GM23338 (cell line): ENCODE data around the gene DCAF12. TPM values are rescaled to one million over a fixed set of nuclear protein-coding genes. Genes with fewer than 3 reads are reported as not detected.

Experiments
- ATAC-seq: fragments of 200-7000 bp; cut with Tn5 transposase; 3 replicates; pipeline ENCODE4 v1.9.1; 2020
- DNase-seq: peaks from one replicate; pipeline ENCODE4 v3.0.0-alpha.2; 2015; ENCODE audit warnings: low spot score
- H2AFZ ChIP-seq: fragments of 200-600 bp; sonication (generic); 2 replicates; pipeline ENCODE4 v1.8.0; 2016; ENCODE audit warnings: antibody characterized with exemption, mild to moderate bottlenecking, moderate library complexity
- H3F3A ChIP-seq: fragments of 200-600 bp; sonication (generic); replicated peaks from 2 replicates; pipeline ENCODE4 v1.8.0; 2017; ENCODE audit warnings: antibody characterized with exemption, mixed run types, low read depth
- H3K27ac ChIP-seq: fragments of 200-600 bp; sonication (generic); 2 replicates; pipeline ENCODE4 v1.6.1; 2016; ENCODE audit warnings: low read depth
- H3K27me3 ChIP-seq: fragments of 200-600 bp; sonication (generic); 2 replicates; pipeline ENCODE4 v1.8.0; 2016; ENCODE audit warnings: mild to moderate bottlenecking, mixed run types, moderate library complexity; ENCODE audit not compliant: insufficient read depth
- H3K36me3 ChIP-seq: fragments of 200-600 bp; sonication (generic); 2 replicates; pipeline ENCODE4 v1.8.0; 2016; ENCODE audit warnings: mild to moderate bottlenecking; ENCODE audit not compliant: insufficient read depth
- H3K4me1 ChIP-seq: fragments of 200-600 bp; sonication (generic); 2 replicates; pipeline ENCODE4 v1.8.0; 2016; ENCODE audit warnings: mild to moderate bottlenecking, moderate library complexity; ENCODE audit not compliant: insufficient read depth
- H3K4me2 ChIP-seq: fragments of 200-600 bp; sonication (generic); 2 replicates; pipeline ENCODE4 v1.7.1; 2017; ENCODE audit warnings: mixed run types
- H3K4me3 ChIP-seq: fragments of 200-600 bp; sonication (generic); 2 replicates; pipeline ENCODE4 v1.6.1; 2016; ENCODE audit warnings: mixed run types
- H3K79me2 ChIP-seq: fragments of 200-600 bp; sonication (generic); replicated peaks from 2 replicates; pipeline ENCODE4 v1.8.0; 2017; ENCODE audit warnings: mild to moderate bottlenecking; ENCODE audit not compliant: insufficient read depth
- H3K9me2 ChIP-seq: fragments of 200-600 bp; sonication (generic); 2 replicates; pipeline ENCODE4 v1.8.0; 2017; ENCODE audit not compliant: insufficient read depth
- H4K20me1 ChIP-seq: fragments of 200-600 bp; sonication (generic); replicated peaks from 2 replicates; pipeline ENCODE4 v1.8.0; 2017; ENCODE audit warnings: mild to moderate bottlenecking; ENCODE audit not compliant: insufficient read depth
- H3K27ac Mint-ChIP-seq: 2 replicates; pipeline ENCODE4 v1.8.0; 2020; ENCODE audit warnings: inconsistent platforms, mild to moderate bottlenecking, moderate library complexity, mixed read lengths
- H3K27me3 Mint-ChIP-seq: 3 replicates; pipeline ENCODE4 v1.8.0; 2022; ENCODE audit warnings: low read depth, mild to moderate bottlenecking, moderate library complexity, mixed read lengths, inconsistent platforms; ENCODE audit not compliant: insufficient read depth, poor library complexity
- H3K36me3 Mint-ChIP-seq: 3 replicates; pipeline ENCODE4 v1.8.0; 2021; ENCODE audit warnings: low read depth, mild to moderate bottlenecking, inconsistent platforms, moderate library complexity, mixed read lengths
- H3K4me1 Mint-ChIP-seq: 3 replicates; pipeline ENCODE4 v1.8.0; 2020; ENCODE audit warnings: mild to moderate bottlenecking, inconsistent platforms, mixed read lengths
- H3K4me3 Mint-ChIP-seq: 3 replicates; pipeline ENCODE4 v1.8.0; 2021; ENCODE audit warnings: moderate library complexity, mild to moderate bottlenecking, inconsistent platforms, mixed read lengths
- H3K9me3 Mint-ChIP-seq: 3 replicates; pipeline ENCODE4 v1.8.0; 2020; ENCODE audit warnings: moderate library complexity, mild to moderate bottlenecking, inconsistent platforms, mixed read lengths
- ETS1 ChIP-seq: IDR thresholded peaks from 2 replicates; pipeline ENCODE4 v1.6.1; 2016; ENCODE audit warnings: antibody characterized with exemption
- NANOG ChIP-seq: IDR thresholded peaks from 2 replicates; pipeline ENCODE4 v1.6.1; 2016; ENCODE audit warnings: antibody characterized with exemption, borderline replicate concordance
- REST ChIP-seq: IDR thresholded peaks from one replicate; pipeline ENCODE4 v1.6.1; 2018; ENCODE audit warnings: antibody characterized with exemption; ENCODE audit not compliant: unreplicated experiment
- ZNF114 ChIP-seq: fragments of 250-450 bp; sonication (Bioruptor Pico); IDR thresholded peaks from 2 replicates; pipeline ENCODE4 v1.5.0; 2020; ENCODE audit warnings: mild to moderate bottlenecking, moderate library complexity
- ZNF462 ChIP-seq: fragments of 250-450 bp; sonication (Bioruptor Pico); IDR thresholded peaks from 2 replicates; pipeline ENCODE4 v1.5.0; 2020; ENCODE audit warnings: mild to moderate bottlenecking, moderate library complexity
- polyA plus RNA-seq: library from polyadenylated mRNA; unstranded; fragments of >200 nt; fragmentation: Nextera tagmentation; extraction: Ambion mirVana; gene quantifications from 2 replicates; pipeline ENCODE4 v1.2.1, GENCODE V29; 2016
- total RNA-seq: library from RNA; depleted of rRNA; stranded (reverse); fragments of >200 nt; shearing (Covaris generic); gene quantifications from 2 replicates; pipeline ENCODE4 v1.2.3, GENCODE V29; 2014

DCAF12 gene
- total and polyA plus RNA-seq, 2 experiments from 2014 or later: 9.5 to 20.7 TPM

- H3K27me3 Mint-ChIP-seq: peaks cover 7% of the 10 kb centered on the region
These were observed 16.6 kb upstream of the DCAF12 start for GRCh38 chr9:34143116-34143515.

More at GRCh38 chr9:34143116-34143515, 16.6 kb upstream of the DCAF12 start:
- Histone ChIP-seq H3K79me2 (no peaks in the 10 kb centered on the region), H3K4me1 (no peaks in the 10 kb centered on the region), H3K4me2 (no peak overlapping the region), H2AFZ (peak overlapping the region; percentile 32; the same call in 1 of the 2 replicates), H3F3A (no peaks in the 10 kb centered on the region), H3K36me3 (no peaks in the 10 kb centered on the region), H3K27me3 (no peaks in the 10 kb centered on the region), H3K9me2 (no peaks in the 10 kb centered on the region), H4K20me1 (no peaks in the 10 kb centered on the region), H3K4me3 (no peak overlapping the region), H3K27ac (no peak overlapping the region)
- no peaks in the 10 kb centered on the region for H3K36me3 Mint-ChIP-seq
- H3K27ac Mint-ChIP-seq: no peak overlapping the region
- H3K4me1 Mint-ChIP-seq: no peaks in the 10 kb centered on the region
- DNase-seq: no peak
- no peak for ATAC-seq
- H3K9me3 Mint-ChIP-seq: peaks cover 4% of the 10 kb centered on the region; the same call in 1 of the 3 replicates
- TF ChIP-seq ZNF462 (CRISPR knock-in tag): no peak
- no peak for TF ChIP-seq ETS1
- TF ChIP-seq REST: no peak
- TF ChIP-seq NANOG: no peak
- TF ChIP-seq ZNF114: no peak
- H3K4me3 Mint-ChIP-seq: no peak overlapping the region
